Parathyroid adenoma (tissue), 2 donors: ENCODE data around the gene ITGB3.
A peak's percentile ranks its signal among the peaks of the same experiment; 100 is the strongest.

Experiments used
- H2AFZ ChIP-seq: fragments of 300-600 bp; sonication (generic); one replicate; pipeline ENCODE4 v1.7.0; 2017; ENCODE audit warnings: antibody characterized with exemption, mild to moderate bottlenecking
- H3K27ac ChIP-seq: fragments of 300-600 bp; sonication (generic); one replicate; pipeline ENCODE4 v1.7.0; 2017
- H3K27me3 ChIP-seq: fragments of 300-600 bp; sonication (generic); one replicate; pipeline ENCODE4 v1.7.0; 2017; ENCODE audit warnings: low read length; ENCODE audit not compliant: control insufficient read depth, insufficient read depth
- H3K36me3 ChIP-seq: fragments of 300-600 bp; sonication (generic); one replicate; pipeline ENCODE4 v1.7.0; 2017; ENCODE audit warnings: low read length; ENCODE audit not compliant: control insufficient read depth, insufficient read depth
- H3K4me1 ChIP-seq: fragments of 300-600 bp; sonication (generic); one replicate; pipeline ENCODE4 v1.7.0; 2017; ENCODE audit warnings: control low read depth
- H3K4me2 ChIP-seq: fragments of 300-600 bp; sonication (generic); one replicate; pipeline ENCODE4 v1.7.0; 2017; ENCODE audit warnings: low read length
- H3K4me3 ChIP-seq: fragments of 300-600 bp; sonication (generic); one replicate; pipeline ENCODE4 v1.7.0; 2017; ENCODE audit warnings: low read depth, low read length
- H3K79me2 ChIP-seq: fragments of 300-600 bp; sonication (generic); one replicate; pipeline ENCODE4 v1.7.0; 2017; ENCODE audit warnings: control low read depth
- H3K9ac ChIP-seq: fragments of 300-600 bp; sonication (generic); one replicate; pipeline ENCODE4 v1.7.0; 2017; ENCODE audit warnings: mild to moderate bottlenecking
- H3K9me3 ChIP-seq: fragments of 300-600 bp; sonication (generic); one replicate; pipeline ENCODE4 v1.7.0; 2017; ENCODE audit warnings: low read length; ENCODE audit not compliant: control insufficient read depth
- TF ChIP-seq, protein P1 (sequence below): fragments of 300-600 bp; sonication (generic); IDR thresholded peaks from one replicate; pipeline ENCODE4 v1.7.0; 2017; ENCODE audit warnings: antibody characterized with exemption, mild to moderate bottlenecking
- donor health status: primary hyperparathyroidism.

ITGB3 gene

DNA sequence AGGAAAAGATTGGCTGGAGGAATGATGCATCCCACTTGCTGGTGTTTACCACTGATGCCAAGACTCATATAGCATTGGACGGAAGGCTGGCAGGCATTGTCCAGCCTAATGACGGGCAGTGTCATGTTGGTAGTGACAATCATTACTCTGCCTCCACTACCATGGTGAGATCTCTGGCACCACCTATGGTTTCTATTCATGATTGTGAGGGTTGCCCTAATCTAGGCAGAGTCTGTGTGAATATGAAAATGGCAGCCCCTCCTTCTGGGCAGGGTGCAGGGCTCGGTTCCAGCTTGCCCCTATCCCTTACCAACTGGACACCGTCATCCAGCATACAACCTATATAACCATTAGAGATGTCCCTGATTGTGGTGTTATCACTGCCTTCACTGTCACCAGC is 33.4 kb downstream of the ITGB3 start:
- peaks cover 22% of the 10 kb centered on the region for H3K4me1 ChIP-seq
- TF ChIP-seq, protein P1, sequence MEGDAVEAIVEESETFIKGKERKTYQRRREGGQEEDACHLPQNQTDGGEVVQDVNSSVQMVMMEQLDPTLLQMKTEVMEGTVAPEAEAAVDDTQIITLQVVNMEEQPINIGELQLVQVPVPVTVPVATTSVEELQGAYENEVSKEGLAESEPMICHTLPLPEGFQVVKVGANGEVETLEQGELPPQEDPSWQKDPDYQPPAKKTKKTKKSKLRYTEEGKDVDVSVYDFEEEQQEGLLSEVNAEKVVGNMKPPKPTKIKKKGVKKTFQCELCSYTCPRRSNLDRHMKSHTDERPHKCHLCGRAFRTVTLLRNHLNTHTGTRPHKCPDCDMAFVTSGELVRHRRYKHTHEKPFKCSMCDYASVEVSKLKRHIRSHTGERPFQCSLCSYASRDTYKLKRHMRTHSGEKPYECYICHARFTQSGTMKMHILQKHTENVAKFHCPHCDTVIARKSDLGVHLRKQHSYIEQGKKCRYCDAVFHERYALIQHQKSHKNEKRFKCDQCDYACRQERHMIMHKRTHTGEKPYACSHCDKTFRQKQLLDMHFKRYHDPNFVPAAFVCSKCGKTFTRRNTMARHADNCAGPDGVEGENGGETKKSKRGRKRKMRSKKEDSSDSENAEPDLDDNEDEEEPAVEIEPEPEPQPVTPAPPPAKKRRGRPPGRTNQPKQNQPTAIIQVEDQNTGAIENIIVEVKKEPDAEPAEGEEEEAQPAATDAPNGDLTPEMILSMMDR = no peak
- H3K9me3 ChIP-seq = no peaks in the 10 kb centered on the region
- no peak overlapping the region for H3K4me3 ChIP-seq
- no peak overlapping the region for H3K9ac ChIP-seq
- peak overlapping the region; percentile 16 for H2AFZ ChIP-seq
- no peaks in the 10 kb centered on the region for H3K79me2 ChIP-seq
- peak overlapping the region; percentile 1 for H3K27ac ChIP-seq
- no peaks in the 10 kb centered on the region for H3K27me3 ChIP-seq
- peak overlapping the region; percentile 4 for H3K4me2 ChIP-seq
- H3K36me3 ChIP-seq = no peaks in the 10 kb centered on the region

DNA sequence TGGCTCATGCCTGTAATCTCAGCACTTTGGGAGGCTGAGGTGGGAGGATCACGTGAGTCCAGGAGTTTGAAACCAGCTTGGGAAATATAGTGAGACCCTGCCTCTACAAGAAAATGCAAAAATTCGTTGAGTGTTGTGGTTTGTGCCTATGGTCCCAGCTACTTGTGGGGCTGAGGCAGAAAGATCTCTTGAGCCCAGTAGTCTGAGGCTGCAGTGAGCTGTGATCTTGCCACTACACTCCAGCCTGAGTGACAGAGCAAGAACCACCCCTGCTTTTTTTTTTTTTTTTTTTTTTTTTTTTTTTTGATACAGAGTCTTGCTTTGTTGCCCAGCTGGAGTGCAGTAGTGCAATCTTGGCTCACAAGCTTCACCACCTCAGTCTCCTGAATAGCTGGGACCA is 34.0 kb downstream of the ITGB3 start:
- H3K36me3 ChIP-seq = no peaks in the 10 kb centered on the region

DNA sequence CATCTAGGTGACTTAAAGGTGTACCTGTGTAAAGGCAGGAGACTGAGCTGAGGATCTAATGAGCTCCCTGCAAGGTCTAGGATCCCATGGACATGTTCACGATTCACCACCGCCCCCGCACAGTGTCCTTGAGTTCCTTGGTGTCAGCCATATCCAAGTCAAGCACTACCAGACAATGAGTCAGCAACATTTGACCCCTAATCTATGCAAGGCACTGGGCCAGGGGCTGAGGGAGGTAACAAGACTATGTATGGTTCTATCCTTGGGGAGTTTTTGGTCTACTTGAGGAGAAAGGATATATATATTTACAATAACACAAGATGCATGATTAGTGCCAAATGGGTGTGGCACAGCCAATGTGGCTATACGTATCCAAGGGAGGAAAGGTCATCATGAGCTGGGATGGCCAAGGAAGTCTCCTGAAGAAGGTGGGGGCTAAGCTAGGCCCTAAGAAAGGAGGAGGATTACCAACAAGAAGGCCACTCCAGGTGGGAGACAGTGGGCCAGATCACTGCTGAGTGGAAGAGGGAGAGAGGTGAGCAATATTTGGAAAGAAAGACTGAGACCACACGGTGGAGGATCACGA is 35.0 kb downstream of the ITGB3 start:
- H3K4me3 ChIP-seq = no peak overlapping the region
- TF ChIP-seq, protein P1 = no peak
- no peak overlapping the region for H3K27ac ChIP-seq
- H3K27me3 ChIP-seq = no peaks in the 10 kb centered on the region
- no peaks in the 10 kb centered on the region for H3K9me3 ChIP-seq
- H2AFZ ChIP-seq = peak overlapping the region; percentile 45
- no peak overlapping the region for H3K9ac ChIP-seq
- H3K79me2 ChIP-seq = no peaks in the 10 kb centered on the region
- peaks cover 22% of the 10 kb centered on the region for H3K4me1 ChIP-seq
- no peaks in the 10 kb centered on the region for H3K36me3 ChIP-seq
- H3K4me2 ChIP-seq = no peak overlapping the region

More for the DNA sequence above, 34.0 kb downstream of the ITGB3 start:
- no peak overlapping the region for H3K4me2 ChIP-seq
- H3K4me3 ChIP-seq = no peak overlapping the region
- peaks cover 22% of the 10 kb centered on the region for H3K4me1 ChIP-seq
- H3K79me2 ChIP-seq = no peaks in the 10 kb centered on the region
- H3K9me3 ChIP-seq = no peaks in the 10 kb centered on the region
- no peaks in the 10 kb centered on the region for H3K27me3 ChIP-seq
- H2AFZ ChIP-seq = no peak overlapping the region
- H3K27ac ChIP-seq = peak overlapping the region; percentile 1
- H3K9ac ChIP-seq = no peak overlapping the region
- TF ChIP-seq, protein P1 = no peak

DNA sequence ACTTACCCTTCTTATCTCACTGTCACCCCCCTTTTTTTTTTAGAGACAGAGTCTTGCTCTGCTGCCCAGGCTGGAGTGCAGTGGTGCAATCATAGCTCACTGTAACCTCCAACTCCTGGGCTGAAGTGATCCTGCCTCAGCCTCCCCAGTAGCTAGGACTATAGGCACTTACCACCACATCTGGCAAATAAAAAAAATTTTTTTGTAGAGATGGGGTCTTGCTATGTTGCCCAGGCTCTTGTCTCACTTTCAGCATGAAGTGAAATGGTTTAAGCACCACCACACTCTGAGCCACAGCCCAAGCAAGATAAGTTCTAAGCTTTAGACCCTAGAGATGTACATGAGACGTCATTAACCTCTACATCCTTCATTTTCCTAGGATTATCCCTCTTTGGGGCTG is 35.7 kb downstream of the ITGB3 start:
- no peak overlapping the region for H2AFZ ChIP-seq
- H3K79me2 ChIP-seq = no peaks in the 10 kb centered on the region
- TF ChIP-seq, protein P1 = no peak
- no peaks in the 10 kb centered on the region for H3K27me3 ChIP-seq
- H3K36me3 ChIP-seq = no peaks in the 10 kb centered on the region
- no peak overlapping the region for H3K27ac ChIP-seq
- H3K4me3 ChIP-seq = no peak overlapping the region
- no peak overlapping the region for H3K9ac ChIP-seq
- H3K9me3 ChIP-seq = no peaks in the 10 kb centered on the region
- peaks cover 22% of the 10 kb centered on the region for H3K4me1 ChIP-seq
- no peak overlapping the region for H3K4me2 ChIP-seq

DNA sequence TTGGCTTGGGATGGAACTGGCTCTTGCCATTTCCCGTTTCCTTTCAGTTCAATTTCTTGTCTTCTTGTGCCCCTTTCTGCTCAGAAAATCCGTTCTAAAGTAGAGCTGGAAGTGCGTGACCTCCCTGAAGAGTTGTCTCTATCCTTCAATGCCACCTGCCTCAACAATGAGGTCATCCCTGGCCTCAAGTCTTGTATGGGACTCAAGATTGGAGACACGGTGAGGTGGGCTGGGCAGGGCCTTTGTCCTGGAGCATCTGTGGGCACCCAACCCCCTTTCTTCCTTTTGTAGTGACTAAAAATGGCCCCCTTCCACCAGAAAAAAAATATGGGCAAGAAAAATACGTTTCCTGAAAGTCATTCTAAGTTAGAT is 37.2 kb downstream of the ITGB3 start:
- Histone ChIP-seq H3K4me2 (no peak overlapping the region), H3K36me3 (no peaks in the 10 kb centered on the region), H3K4me1 (peaks cover 22% of the 10 kb centered on the region), H3K79me2 (no peaks in the 10 kb centered on the region), H3K27ac (no peak overlapping the region), H3K9ac (no peak overlapping the region), H3K9me3 (no peaks in the 10 kb centered on the region), H3K4me3 (no peak overlapping the region), H3K27me3 (no peaks in the 10 kb centered on the region), H2AFZ (no peak overlapping the region)
- TF ChIP-seq, protein P1 = no peak
